Esophagus muscularis mucosa (tissue), 4 donors: ENCODE results near the gene PLB1. TPM values are rescaled to one million over a fixed set of nuclear protein-coding genes. Genes with fewer than 3 reads are reported as not detected.
"Not testable (repeated sequence)": the region's sequence is repeated elsewhere in the genome, so short reads cannot be mapped to it uniquely, and the experiment has no call there.

Source experiments
- DNase-seq: peaks from one replicate; pipeline ENCODE4 v3.0.0-alpha.2; 2017; ENCODE audit errors: extremely low spot score
- H3K27ac ChIP-seq, 4 donors: fragments of 200-600 bp; sonication (generic); replicated peaks in 1 of 4; 1 replicate in 3 of 4; 2 replicates in 1 of 4; pipeline ENCODE4 v1.5.1; 2016 to 2019; ENCODE audit warnings: mild to moderate bottlenecking in 1 of 4
- H3K27me3 ChIP-seq, 4 donors: fragments of 200-600 bp; sonication (generic); one replicate each; pipeline versions ENCODE4 v1.5.1 to v1.6.0; 2016 to 2019
- H3K36me3 ChIP-seq, 4 donors: fragments of 200-600 bp; sonication (generic); one replicate each; pipeline ENCODE4 v1.5.1; 2016 to 2019
- H3K4me1 ChIP-seq, 4 donors: fragments of 200-600 bp; sonication (generic); one replicate each; pipeline ENCODE4 v1.5.1; 2016 to 2019
- H3K4me3 ChIP-seq, 4 donors: fragments of 200-600 bp; sonication (generic); 1 replicate in 2 of 4; 2 replicates in 2 of 4; pipeline ENCODE4 v1.5.1; 2016 to 2019; ENCODE audit warnings: mild to moderate bottlenecking in 4 of 4, moderate library complexity in 1 of 4
- H3K9me3 ChIP-seq, 4 donors: fragments of 200-600 bp; sonication (generic); 1 replicate in 3 of 4; 2 replicates in 1 of 4; pipeline ENCODE4 v1.5.1; 2016 to 2019
- CTCF ChIP-seq, 3 experiments: fragments of 200-600 bp in 2 of 3; fragments of 450-650 bp in 1 of 3; sonication (generic) in 2 of 3; IDR thresholded peaks; one replicate each; pipeline ENCODE4 v1.5.1; 2017 to 2019; ENCODE audit warnings: antibody characterized with exemption in 3 of 3, mild to moderate bottlenecking in 2 of 3, moderate library complexity in 1 of 3
- EP300 ChIP-seq: sonication (generic); formaldehyde crosslinking; IDR thresholded peaks from one replicate; pipeline ENCODE4 v1.6.1; 2017; ENCODE audit warnings: antibody characterized with exemption
- POLR2A ChIP-seq: fragments of 450-650 bp; IDR thresholded peaks from one replicate; pipeline ENCODE4 v1.6.1; 2017; ENCODE audit warnings: antibody characterized with exemption, moderate library complexity, mild to moderate bottlenecking, low read depth
- POLR2AphosphoS5 ChIP-seq, 2 donors: sonication (generic); formaldehyde crosslinking; IDR thresholded peaks; one replicate each; pipeline ENCODE4 v1.6.1; 2017; ENCODE audit warnings: antibody characterized with exemption in 2 of 2
- WGBS: methylation state at CpG from one replicate; pipeline ENCODE4 v1.1.5; 2018; 5-methylcytosine and 5-hydroxymethylcytosine counted together
- intact Hi-C: fragments of 100-400 bp; cut with DNase I; formaldehyde crosslinking; loops from one replicate; pipeline ENCODE4 v1.15.1; 2023
- total RNA-seq, 4 donors: library from RNA; depleted of rRNA; stranded (reverse); fragments of >200 nt; gene quantifications; one replicate each; pipeline versions ENCODE4 v1.1.0 to v1.2.1, GENCODE V29; 2016

Gene PLB1
- total RNA-seq, 4 donors from 2014 or later, result 2.5 to 11.1 (median 7.7) TPM

DNA sequence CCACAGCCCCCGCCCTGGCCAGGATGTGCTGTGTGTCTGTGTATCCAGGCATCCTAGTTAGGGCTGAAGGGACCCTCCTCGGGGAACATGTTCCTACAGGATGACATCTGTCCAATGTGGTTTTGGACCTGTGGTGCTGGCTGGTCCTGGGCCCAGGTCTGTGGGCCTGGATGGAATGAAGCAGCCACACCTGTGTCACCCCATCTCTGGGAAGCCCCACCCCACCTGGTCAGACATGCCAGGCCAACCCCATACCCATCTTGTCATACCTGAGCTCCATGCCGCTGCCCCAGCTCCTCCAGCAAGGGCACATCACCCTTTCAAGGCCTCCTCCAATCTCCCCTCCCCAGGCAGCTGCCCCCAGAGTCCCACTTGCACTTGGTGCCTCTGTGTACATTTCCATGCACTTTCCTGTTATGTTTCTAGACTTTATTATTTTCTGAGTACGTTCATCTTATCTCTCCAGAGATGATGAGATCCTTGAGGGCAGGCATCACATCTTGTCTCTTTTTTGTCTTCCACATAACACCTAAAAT is 24.1 kb upstream of the PLB1 start:
- WGBS, result 90% methylated on average over 4 of the region's 4 CpGs
- H3K27ac ChIP-seq, result no peak overlapping the region
- intact Hi-C loops, result no loop called here
- H3K4me1 ChIP-seq, result no peaks in the 10 kb centered on the region
- H3K4me3 ChIP-seq, result no peak overlapping the region
- no peak for DNase-seq
- H3K9me3 ChIP-seq, result no peaks in the 10 kb centered on the region
- H3K27me3 ChIP-seq, result no peaks in the 10 kb centered on the region
- TF ChIP-seq POLR2AphosphoS5 (IDR thresholded peaks at IDR 0.05) (no peak), CTCF (IDR thresholded peaks at IDR 0.05) (no peak), POLR2A (no peak), EP300 (no peak)
- no peaks in the 10 kb centered on the region for H3K36me3 ChIP-seq

GRCh38 chr2:28472641-28473040 is 23.2 kb upstream of the PLB1 start:
- WGBS, result 91% methylated on average over 20 of the region's 20 CpGs
- intact Hi-C loops, H3K4me1 ChIP-seq, DNase-seq, H3K27ac ChIP-seq, H3K27me3 ChIP-seq, H3K4me3 ChIP-seq, H3K9me3 ChIP-seq, H3K36me3 ChIP-seq: not testable (repeated sequence)

DNA sequence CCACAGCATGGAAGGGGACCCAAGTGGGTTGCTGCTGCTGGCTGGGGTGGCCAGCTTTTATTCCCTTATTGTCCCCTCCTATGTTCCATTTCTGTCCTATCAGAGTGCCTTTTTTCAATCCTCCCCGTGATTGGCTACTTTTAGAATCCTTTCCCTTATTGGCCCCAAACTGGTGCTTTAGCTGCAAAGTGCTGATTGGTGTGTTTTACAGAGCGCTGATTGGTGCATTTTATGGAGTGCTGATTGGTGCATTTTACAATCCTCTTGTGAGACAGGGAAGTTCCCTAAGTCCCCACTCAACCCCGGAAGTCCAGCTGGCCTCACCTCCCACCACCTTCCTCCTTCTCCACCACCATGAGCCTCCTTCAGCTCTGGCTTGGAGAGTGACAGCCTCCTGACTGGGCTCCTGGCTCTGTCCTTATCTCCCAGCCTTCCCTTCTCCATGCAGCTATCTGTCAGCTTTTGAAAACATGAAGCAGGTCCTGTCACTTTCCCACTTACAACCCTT is 20.7 kb upstream of the PLB1 start:
- Histone ChIP-seq H3K9me3 (no peaks in the 10 kb centered on the region), H3K4me3 (no peak overlapping the region), H3K27ac (no peak overlapping the region), H3K27me3 (no peaks in the 10 kb centered on the region), H3K36me3 (no peaks in the 10 kb centered on the region), H3K4me1 (no peaks in the 10 kb centered on the region)
- WGBS, result 85% methylated on average over 3 of the region's 3 CpGs
- no peak for DNase-seq
- no peak for TF ChIP-seq EP300
- no peak for TF ChIP-seq CTCF (IDR thresholded peaks at IDR 0.05)
- no peak for TF ChIP-seq POLR2A
- TF ChIP-seq POLR2AphosphoS5 (IDR thresholded peaks at IDR 0.05), result no peak
- intact Hi-C loops, result no loop called here

- no peak overlapping the region for H3K27ac ChIP-seq
- H3K4me1 ChIP-seq, result no peaks in the 10 kb centered on the region
- H3K4me3 ChIP-seq, result no peak overlapping the region
- H3K36me3 ChIP-seq, result no peaks in the 10 kb centered on the region
- intact Hi-C loops, result no loop called here
- 96% methylated on average over 2 of the region's 2 CpGs for WGBS
- H3K27me3 ChIP-seq, result no peaks in the 10 kb centered on the region
- H3K9me3 ChIP-seq, result no peaks in the 10 kb centered on the region
- TF ChIP-seq CTCF (IDR thresholded peaks at IDR 0.05) (no peak), POLR2AphosphoS5 (IDR thresholded peaks at IDR 0.05) (no peak), POLR2A (no peak), EP300 (no peak)
- DNase-seq, result no peak
Measured at GRCh38 chr2:28477087-28477486, 18.8 kb upstream of the PLB1 start.

GRCh38 chr2:28477645-28478044 is 18.2 kb upstream of the PLB1 start:
- intact Hi-C loops, result no loop called here
- no peak overlapping the region for H3K27ac ChIP-seq
- no peaks in the 10 kb centered on the region for H3K4me1 ChIP-seq
- no peaks in the 10 kb centered on the region for H3K36me3 ChIP-seq
- TF ChIP-seq EP300, result no peak
- no peak overlapping the region for H3K4me3 ChIP-seq
- H3K9me3 ChIP-seq, result no peaks in the 10 kb centered on the region
- no peaks in the 10 kb centered on the region for H3K27me3 ChIP-seq
- WGBS, result 79% methylated on average over 3 of the region's 3 CpGs
- DNase-seq, result no peak

DNA sequence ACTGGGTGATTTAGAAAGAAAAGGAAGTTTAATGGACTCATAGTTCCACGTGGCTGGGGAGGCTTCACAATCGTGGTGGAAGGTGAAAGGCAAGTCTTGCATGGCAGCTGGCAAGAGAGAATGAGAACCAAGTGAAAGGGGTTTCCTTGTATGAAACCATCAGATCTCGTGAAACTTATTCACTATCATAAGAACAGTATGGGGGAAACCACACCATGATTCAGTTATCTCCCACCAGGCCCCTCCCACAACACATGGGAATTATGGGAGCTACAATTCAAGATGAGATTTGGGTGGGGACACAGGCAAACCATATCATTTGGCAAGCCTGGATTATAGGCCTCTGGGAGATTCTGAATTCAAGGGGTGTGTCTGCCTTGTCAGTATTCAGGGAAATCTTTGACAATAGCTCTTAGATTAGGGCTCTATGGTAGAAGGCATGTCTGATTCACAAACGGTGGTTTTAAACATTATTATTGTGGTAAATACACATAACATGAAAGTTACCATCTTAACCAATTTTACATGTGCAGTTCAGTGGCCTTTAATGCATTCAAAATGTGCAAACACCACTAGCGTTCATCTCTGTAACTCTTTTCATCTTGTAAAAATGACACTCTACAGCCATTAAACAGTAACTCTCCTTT is 15.3 kb upstream of the PLB1 start:
- WGBS, result 73% methylated on average over 5 of the region's 5 CpGs
- intact Hi-C loops, result no loop called here
- Histone ChIP-seq H3K36me3 (no peaks in the 10 kb centered on the region), H3K27me3 (no peaks in the 10 kb centered on the region), H3K4me1 (no peaks in the 10 kb centered on the region), H3K9me3 (no peaks in the 10 kb centered on the region), H3K4me3 (no peak overlapping the region), H3K27ac (no peak overlapping the region)
- TF ChIP-seq EP300, result no peak
- no peak for TF ChIP-seq POLR2A
- no peak for TF ChIP-seq POLR2AphosphoS5 (IDR thresholded peaks at IDR 0.05)
- TF ChIP-seq CTCF (IDR thresholded peaks at IDR 0.05), result no peak
- DNase-seq, result no peak
